ENCODE results near the gene CDCA4. TPM values are rescaled to one million over a fixed set of nuclear protein-coding genes. Genes with fewer than 3 reads are reported as not detected.

The CDCA4 gene
- total RNA-seq, 1 experiment from 2014 or later, result 41.4 TPM

DNA sequence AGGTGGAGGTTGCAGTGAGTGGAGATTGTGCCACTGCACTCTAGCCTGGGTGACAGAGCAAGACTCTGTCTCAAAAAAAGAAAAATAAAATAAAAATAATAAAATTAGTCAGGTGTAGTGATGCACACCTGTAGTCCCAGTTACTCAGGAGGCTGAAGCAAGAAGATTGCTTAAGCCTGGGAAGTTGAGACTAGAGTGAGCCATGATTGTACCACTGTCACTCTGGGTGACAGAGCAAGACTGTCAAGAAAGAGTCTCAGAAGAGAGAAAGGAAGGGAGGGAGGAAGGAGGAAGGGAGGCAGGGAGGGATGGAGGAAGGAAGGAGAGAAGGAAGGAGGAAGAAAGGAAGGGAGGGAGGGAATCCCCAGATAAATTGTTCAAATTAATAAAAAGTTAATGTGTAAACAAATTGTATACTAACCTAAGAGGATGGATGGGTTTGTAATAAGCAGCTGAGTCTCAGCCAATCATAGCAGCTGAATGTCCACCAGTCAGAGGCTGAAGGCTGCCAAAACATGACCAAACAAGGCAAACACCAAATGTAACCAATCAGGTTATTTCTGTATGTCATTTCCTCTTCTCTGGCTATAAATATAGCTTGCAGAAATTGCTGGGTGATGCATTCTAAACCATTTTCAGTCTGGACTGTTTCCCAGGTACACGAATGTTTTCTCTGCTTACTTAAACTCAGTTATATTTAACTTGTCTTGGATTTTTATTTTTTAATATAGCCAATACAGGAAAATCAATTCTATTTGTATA is 6.1 kb upstream of the CDCA4 start:
- ChIA-PET POLR2A (no interaction called here), CTCF (no interaction called here)
- H3K4me1 ChIP-seq, result no peaks in the 10 kb centered on the region; the same call in 1 of the 2 replicates
- no peak overlapping the region for H3K27ac Mint-ChIP-seq (ENCODE audit: unreplicated experiment)
- H3K27me3 ChIP-seq (replicated peaks; ENCODE audit: control insufficient read depth, insufficient read depth, low read length), result no peaks in the 10 kb centered on the region
- no peaks in the 10 kb centered on the region for H3K36me3 Mint-ChIP-seq (ENCODE audit: insufficient read depth, unreplicated experiment)
- H3K36me3 ChIP-seq (ENCODE audit: control insufficient read depth, insufficient read depth, low read length), result no peaks in the 10 kb centered on the region
- H3K4me3 ChIP-seq (ENCODE audit: low read depth, low read length), result no peak overlapping the region
- H3K9me3 ChIP-seq, result no peaks in the 10 kb centered on the region
- no peak overlapping the region for H3K4me3 Mint-ChIP-seq (ENCODE audit: unreplicated experiment)
- no peaks in the 10 kb centered on the region for H3K9me3 Mint-ChIP-seq (ENCODE audit: unreplicated experiment)
- no TSS peak for BruUV-seq (replicated peaks)
- no peak for TF ChIP-seq CTCF (IDR thresholded peaks at IDR 0.05; ENCODE audit: insufficient read depth in 1 of 2, low read depth in 1 of 2, low read length in 1 of 2, severe bottlenecking in 1 of 2, unreplicated experiment in 1 of 2)
- DNase-seq, result no peak
- intact Hi-C loops (cut with micrococcal nuclease; ENCODE audit: unreplicated experiment), result no loop called here
- H3K4me1 Mint-ChIP-seq (ENCODE audit: low read depth, unreplicated experiment), result no peaks in the 10 kb centered on the region
- no peaks in the 10 kb centered on the region for H3K27me3 Mint-ChIP-seq (ENCODE audit: insufficient read depth, unreplicated experiment)

DNA sequence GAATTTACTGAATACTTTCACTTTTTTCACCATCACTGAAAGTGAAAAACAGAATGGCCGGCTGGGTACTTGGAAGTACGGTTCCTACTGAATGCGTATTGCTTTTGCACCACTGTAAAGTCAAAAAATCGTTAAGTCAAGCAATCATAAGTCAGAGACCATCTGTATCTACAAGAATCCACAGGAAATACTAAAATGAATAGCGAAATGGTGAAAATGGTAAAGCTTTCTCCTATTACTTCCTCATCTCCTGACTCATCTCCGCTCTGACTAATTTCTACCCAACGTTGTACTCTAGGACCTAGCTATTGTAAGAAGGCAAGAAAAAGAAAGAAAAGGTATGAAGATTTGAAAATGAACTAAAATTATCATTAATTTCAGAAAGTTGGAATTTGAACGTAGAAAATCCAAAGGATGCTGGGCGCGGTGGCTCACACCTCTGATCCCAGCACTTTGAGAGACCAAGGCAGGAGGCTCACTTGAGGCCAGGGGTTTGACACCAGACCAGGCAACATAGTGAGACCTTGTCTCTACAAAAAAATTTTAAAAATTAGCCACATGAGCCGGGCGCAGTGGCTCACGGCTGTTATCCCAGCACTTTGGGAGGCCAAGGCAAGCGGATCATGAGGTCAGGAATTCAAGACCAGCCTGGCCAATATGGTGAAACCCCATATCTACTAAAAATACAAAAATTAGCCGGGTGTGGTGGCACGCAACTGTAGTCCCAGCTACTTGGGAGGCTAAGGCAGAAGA is 5.3 kb upstream of the CDCA4 start:
- Histone ChIP-seq H3K4me3 (ENCODE audit: low read depth, low read length) (no peak overlapping the region), H3K9me3 (no peaks in the 10 kb centered on the region), H3K36me3 (ENCODE audit: control insufficient read depth, insufficient read depth, low read length) (no peaks in the 10 kb centered on the region), H3K27me3 (replicated peaks; ENCODE audit: control insufficient read depth, insufficient read depth, low read length) (no peaks in the 10 kb centered on the region), H3K4me1 (no peaks in the 10 kb centered on the region; the same call in 1 of the 2 replicates)
- peaks cover 6% of the 10 kb centered on the region for H3K36me3 Mint-ChIP-seq (ENCODE audit: insufficient read depth, unreplicated experiment)
- DNase-seq, result no peak
- intact Hi-C loops (cut with micrococcal nuclease; ENCODE audit: unreplicated experiment), result no loop called here
- no TSS peak for BruUV-seq (replicated peaks)
- no peak for TF ChIP-seq CTCF (IDR thresholded peaks at IDR 0.05; ENCODE audit: insufficient read depth in 1 of 2, low read depth in 1 of 2, low read length in 1 of 2, severe bottlenecking in 1 of 2, unreplicated experiment in 1 of 2)
- POLR2A ChIA-PET, result no interaction called here
- H3K9me3 Mint-ChIP-seq (ENCODE audit: unreplicated experiment), result no peaks in the 10 kb centered on the region
- no peaks in the 10 kb centered on the region for H3K4me1 Mint-ChIP-seq (ENCODE audit: low read depth, unreplicated experiment)
- no peak overlapping the region for H3K4me3 Mint-ChIP-seq (ENCODE audit: unreplicated experiment)
- no peaks in the 10 kb centered on the region for H3K27me3 Mint-ChIP-seq (ENCODE audit: insufficient read depth, unreplicated experiment)
- H3K27ac Mint-ChIP-seq (ENCODE audit: unreplicated experiment), result no peak overlapping the region
- CTCF ChIA-PET, result no interaction called here

DNA sequence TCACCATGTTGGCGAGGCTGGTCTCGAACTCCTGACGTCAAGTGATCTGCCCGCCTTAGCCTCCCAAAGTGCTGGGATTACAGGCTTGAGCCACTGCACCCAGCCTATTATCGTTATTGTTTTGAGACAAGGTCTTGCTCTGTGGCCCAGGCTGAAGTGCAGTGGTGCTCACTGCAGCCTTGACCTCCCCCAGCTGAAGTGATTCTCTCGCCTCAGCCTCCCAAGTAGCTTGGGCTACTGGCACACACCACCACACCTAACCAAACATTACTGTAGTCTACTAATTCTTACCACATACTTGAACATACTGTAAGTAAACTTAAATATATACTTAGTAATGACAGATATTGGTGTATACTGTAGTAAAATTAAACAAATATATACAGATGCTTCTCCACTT is 4.5 kb upstream of the CDCA4 start:
- Mint-ChIP-seq H3K4me3 (ENCODE audit: unreplicated experiment) (no peak overlapping the region), H3K4me1 (ENCODE audit: low read depth, unreplicated experiment) (no peaks in the 10 kb centered on the region), H3K9me3 (ENCODE audit: unreplicated experiment) (no peaks in the 10 kb centered on the region), H3K36me3 (ENCODE audit: insufficient read depth, unreplicated experiment) (peaks cover 9% of the 10 kb centered on the region), H3K27me3 (ENCODE audit: insufficient read depth, unreplicated experiment) (no peaks in the 10 kb centered on the region), H3K27ac (ENCODE audit: unreplicated experiment) (no peak overlapping the region)
- CTCF ChIA-PET, result no interaction called here
- no peak overlapping the region for H3K4me3 ChIP-seq (ENCODE audit: low read depth, low read length)
- no peaks in the 10 kb centered on the region for H3K9me3 ChIP-seq
- no peak for TF ChIP-seq CTCF (IDR thresholded peaks at IDR 0.05; ENCODE audit: insufficient read depth in 1 of 2, low read depth in 1 of 2, low read length in 1 of 2, severe bottlenecking in 1 of 2, unreplicated experiment in 1 of 2)
- no peaks in the 10 kb centered on the region for H3K36me3 ChIP-seq (ENCODE audit: control insufficient read depth, insufficient read depth, low read length)
- intact Hi-C loops (cut with micrococcal nuclease; ENCODE audit: unreplicated experiment), result no loop called here
- H3K4me1 ChIP-seq, result no peaks in the 10 kb centered on the region; the same call in 1 of the 2 replicates
- no TSS peak for BruUV-seq (replicated peaks)
- POLR2A ChIA-PET, result no interaction called here
- no peak for DNase-seq
- H3K27me3 ChIP-seq (replicated peaks; ENCODE audit: control insufficient read depth, insufficient read depth, low read length), result no peaks in the 10 kb centered on the region
